ENCODE data around the gene BICD1.

DNA sequence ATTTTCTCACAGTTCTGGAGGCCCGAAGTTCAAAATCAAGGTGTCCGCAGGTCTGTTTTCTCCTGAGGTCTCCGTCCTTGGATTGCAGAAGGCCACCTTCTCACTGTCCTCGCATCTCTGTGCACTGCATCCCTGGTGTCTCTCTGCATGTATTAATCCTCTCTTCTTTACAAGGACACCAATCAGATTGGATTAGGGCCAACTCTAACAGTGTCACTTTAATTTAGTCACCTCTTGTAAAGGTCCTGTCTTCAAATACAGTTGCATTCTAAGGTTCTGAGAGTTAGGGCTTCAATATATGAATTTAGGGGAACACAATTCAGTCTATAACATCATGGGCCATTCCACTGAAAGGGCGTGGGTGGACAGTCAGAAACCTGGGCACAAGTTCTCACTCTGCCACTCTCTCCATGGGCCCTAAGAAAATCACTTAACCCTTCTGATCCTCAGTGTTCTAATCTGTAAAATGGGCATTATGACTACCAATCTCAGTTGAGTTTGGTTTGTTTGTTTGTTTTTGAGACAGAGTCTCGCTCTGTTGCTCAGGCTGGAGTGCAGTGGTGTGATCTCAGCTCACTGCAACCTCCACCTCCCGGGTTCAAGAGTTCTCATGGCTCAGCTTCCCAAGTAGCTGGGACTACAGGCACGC is 251.1 kb downstream of the BICD1 start:
- no peak for TF ChIP-seq EGR1 (IDR thresholded peaks at IDR 0.05; ENCODE audit: low read depth in 2 of 2)
- TF ChIP-seq, protein P1, sequence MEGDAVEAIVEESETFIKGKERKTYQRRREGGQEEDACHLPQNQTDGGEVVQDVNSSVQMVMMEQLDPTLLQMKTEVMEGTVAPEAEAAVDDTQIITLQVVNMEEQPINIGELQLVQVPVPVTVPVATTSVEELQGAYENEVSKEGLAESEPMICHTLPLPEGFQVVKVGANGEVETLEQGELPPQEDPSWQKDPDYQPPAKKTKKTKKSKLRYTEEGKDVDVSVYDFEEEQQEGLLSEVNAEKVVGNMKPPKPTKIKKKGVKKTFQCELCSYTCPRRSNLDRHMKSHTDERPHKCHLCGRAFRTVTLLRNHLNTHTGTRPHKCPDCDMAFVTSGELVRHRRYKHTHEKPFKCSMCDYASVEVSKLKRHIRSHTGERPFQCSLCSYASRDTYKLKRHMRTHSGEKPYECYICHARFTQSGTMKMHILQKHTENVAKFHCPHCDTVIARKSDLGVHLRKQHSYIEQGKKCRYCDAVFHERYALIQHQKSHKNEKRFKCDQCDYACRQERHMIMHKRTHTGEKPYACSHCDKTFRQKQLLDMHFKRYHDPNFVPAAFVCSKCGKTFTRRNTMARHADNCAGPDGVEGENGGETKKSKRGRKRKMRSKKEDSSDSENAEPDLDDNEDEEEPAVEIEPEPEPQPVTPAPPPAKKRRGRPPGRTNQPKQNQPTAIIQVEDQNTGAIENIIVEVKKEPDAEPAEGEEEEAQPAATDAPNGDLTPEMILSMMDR (IDR thresholded peaks at IDR 0.05; ENCODE audit: low read depth, low read length, missing input control) = no peak
- TF ChIP-seq YY1 (IDR thresholded peaks at IDR 0.05) = no peak
- TF ChIP-seq, protein P2, sequence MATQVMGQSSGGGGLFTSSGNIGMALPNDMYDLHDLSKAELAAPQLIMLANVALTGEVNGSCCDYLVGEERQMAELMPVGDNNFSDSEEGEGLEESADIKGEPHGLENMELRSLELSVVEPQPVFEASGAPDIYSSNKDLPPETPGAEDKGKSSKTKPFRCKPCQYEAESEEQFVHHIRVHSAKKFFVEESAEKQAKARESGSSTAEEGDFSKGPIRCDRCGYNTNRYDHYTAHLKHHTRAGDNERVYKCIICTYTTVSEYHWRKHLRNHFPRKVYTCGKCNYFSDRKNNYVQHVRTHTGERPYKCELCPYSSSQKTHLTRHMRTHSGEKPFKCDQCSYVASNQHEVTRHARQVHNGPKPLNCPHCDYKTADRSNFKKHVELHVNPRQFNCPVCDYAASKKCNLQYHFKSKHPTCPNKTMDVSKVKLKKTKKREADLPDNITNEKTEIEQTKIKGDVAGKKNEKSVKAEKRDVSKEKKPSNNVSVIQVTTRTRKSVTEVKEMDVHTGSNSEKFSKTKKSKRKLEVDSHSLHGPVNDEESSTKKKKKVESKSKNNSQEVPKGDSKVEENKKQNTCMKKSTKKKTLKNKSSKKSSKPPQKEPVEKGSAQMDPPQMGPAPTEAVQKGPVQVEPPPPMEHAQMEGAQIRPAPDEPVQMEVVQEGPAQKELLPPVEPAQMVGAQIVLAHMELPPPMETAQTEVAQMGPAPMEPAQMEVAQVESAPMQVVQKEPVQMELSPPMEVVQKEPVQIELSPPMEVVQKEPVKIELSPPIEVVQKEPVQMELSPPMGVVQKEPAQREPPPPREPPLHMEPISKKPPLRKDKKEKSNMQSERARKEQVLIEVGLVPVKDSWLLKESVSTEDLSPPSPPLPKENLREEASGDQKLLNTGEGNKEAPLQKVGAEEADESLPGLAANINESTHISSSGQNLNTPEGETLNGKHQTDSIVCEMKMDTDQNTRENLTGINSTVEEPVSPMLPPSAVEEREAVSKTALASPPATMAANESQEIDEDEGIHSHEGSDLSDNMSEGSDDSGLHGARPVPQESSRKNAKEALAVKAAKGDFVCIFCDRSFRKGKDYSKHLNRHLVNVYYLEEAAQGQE (IDR thresholded peaks at IDR 0.05) = no peak
- no peak for TF ChIP-seq FOXA1 (IDR thresholded peaks at IDR 0.05)
- TF ChIP-seq RXRA (IDR thresholded peaks at IDR 0.05) = no peak
- no peak for TF ChIP-seq HNF4G (IDR thresholded peaks at IDR 0.05)
- TF ChIP-seq TAF1 (conservative IDR thresholded peaks at IDR 0.05) = no peak
- TF ChIP-seq, protein P3, sequence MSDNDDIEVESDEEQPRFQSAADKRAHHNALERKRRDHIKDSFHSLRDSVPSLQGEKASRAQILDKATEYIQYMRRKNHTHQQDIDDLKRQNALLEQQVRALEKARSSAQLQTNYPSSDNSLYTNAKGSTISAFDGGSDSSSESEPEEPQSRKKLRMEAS (IDR thresholded peaks at IDR 0.05) = no peak
- no peak for TF ChIP-seq JUND (IDR thresholded peaks at IDR 0.05)
